HG02943 (cell line): Measurements from ENCODE around the gene AGT.
"Not testable (repeated sequence)": the region's sequence is repeated elsewhere in the genome, so short reads cannot be mapped to it uniquely, and the experiment has no call there.

Experiments used
- ATAC-seq: cut with Tn5 transposase; IDR thresholded peaks from one replicate; pipeline ENCODE4 v1.9.1; 2021; ENCODE audit warnings: mild to moderate bottlenecking, low read depth, moderate library complexity; ENCODE audit not compliant: unreplicated experiment

AGT gene

GRCh38 chr1:230656719-230657118 is 57.2 kb downstream of the AGT start:
- not testable (repeated sequence) for ATAC-seq
